GM19043 (cell line): Measurements from ENCODE around the gene ZNF497.
"Not testable (repeated sequence)": the region's sequence is repeated elsewhere in the genome, so short reads cannot be mapped to it uniquely, and the experiment has no call there.

Experiments
- ATAC-seq: cut with Tn5 transposase; IDR thresholded peaks from one replicate; pipeline ENCODE4 v1.9.1; 2021; ENCODE audit warnings: low read depth; ENCODE audit not compliant: unreplicated experiment

Gene ZNF497

GRCh38 chr19:58395220-58395978 is 32.8 kb upstream of the ZNF497 start, which contains the start of gene RNF225:
TSS of gene RNF225 (plus strand) at chr19:58395656. CDS start at chr19:58396090, 434 bp downstream.
- ATAC-seq: no peak

- ATAC-seq: no peak
Measured at GRCh38 chr19:58394821-58395219, 32.3 kb upstream of the ZNF497 start.

GRCh38 chr19:58393725-58394033 is 31.1 kb upstream of the ZNF497 start:
- ATAC-seq: no peak

DNA sequence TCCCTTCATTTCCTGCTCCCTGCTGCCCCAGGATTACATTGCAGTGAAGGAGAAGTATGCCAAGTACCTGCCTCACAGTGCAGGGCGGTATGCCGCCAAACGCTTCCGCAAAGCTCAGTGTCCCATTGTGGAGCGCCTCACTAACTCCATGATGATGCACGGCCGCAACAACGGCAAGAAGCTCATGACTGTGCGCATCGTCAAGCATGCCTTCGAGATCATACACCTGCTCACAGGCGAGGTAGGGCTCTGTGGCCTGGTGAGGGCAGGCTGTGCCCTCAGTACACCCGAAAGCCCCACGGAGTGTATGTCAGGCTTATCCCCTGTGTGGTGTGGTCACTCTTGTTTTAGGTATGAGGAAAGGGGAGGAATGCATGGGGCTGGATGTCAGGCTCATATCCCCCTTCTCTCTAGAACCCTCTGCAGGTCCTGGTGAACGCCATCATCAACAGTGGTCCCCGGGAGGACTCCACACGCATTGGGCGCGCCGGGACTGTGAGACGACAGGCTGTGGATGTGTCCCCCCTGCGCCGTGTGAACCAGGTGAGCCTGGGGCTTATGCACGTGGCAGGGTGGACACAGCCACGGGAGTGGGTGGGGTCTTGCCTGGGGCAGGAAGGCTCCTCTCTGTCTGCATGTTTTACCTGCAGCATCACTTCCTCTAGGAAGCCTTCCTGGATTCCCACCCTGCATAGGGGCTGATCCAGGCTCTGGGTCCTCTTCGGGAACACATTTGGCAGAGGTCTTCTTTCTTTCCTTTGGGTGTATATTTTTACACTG is 30.6 kb upstream of the ZNF497 start:
- ATAC-seq: no peak

DNA sequence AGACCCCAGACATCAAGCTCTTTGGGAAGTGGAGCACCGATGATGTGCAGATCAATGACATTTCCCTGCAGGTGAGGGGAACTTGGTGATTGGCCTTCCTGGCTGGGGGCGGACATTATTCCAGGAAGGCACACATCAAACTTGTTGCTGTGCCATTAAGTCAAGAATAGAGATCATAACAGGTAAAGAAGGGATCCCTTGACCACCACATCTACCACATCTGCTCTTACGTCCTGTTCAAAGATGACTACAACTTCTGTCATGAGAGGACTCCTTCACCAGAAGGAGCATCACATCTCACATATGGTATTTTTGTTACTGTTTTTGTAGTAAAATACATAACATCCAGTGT is 25.6 kb upstream of the ZNF497 start:
- ATAC-seq: no peak

GRCh38 chr19:58387338-58388174 is 25.0 kb upstream of the ZNF497 start:
- ATAC-seq: no peak

DNA sequence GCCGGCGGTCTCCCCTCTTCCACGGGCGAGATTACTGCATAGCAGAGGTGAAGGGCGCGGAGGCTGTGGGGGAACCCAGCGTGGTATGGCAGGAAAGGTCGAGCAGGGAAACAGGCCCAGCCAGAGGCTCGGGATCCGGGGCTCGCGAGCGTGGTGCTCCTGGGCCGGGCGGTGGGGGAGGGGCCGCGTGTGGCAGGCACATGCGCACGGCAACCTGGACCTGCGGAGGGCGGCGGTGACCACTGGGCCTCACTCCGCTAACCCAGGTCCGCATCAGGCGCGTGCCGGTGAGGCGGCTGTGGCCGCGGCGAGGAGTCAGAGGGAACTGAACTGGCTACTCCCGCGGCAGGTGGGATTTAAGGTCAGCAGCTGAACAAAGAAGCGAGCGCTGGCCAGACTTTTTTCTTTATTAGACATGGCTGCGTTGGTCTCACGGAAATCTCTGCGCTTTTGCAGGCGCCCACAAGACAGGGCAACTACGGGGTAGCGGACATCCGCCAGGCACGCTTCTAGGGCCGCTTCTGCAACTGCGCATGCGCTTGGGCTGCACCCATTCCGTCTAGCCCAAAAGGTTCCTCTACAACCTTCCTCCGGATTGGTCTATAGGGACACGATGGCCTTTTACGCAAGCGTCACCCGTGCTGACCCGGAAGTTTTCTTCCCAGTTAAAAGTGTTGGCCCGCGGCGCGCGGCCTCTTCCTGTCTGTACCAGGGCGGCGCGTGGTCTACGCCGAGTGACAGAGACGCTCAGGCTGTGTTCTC is 24.2 kb upstream of the ZNF497 start, which contains the start of gene RPS5:
TSS of gene RPS5 (plus strand) at position 694 of the 762 bp plus-strand sequence. CDS start 869 bp downstream, outside the sequence.
- ATAC-seq: peak; percentile 92

DNA sequence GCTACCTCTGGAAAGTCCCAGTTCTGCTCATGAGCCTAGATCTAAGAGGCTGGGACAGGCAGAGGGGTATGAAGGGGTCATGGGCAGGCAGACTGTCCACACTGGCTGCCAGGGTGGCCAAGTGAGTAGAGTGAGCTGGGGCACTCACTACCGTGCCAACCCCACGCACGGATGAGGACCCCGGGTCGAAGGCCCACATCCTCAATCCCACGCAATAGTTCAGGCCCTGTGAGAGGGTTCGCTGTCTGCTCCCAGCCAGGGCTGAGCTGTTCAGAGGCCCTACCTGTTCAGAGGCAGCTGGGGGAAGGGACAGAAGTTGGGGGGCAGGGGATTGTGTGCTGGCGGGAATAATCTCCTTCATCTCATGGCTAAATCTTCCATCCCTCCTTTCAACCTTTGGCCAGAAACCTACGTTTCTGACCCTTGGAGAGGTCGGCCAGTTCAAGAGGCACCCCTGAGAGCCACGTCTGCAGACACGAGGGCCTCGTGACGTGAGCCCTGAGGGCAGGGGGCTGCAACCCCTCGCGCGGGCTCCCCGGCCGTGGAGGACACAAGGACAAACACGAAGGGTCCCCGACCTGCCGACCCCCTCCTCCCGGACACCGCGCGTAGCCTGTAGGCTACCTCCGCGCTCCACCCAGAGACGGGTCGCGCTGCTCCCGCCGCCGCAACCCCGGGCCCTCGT is 23.5 kb upstream of the ZNF497 start:
- ATAC-seq: no peak

GRCh38 chr19:58385313-58385890 is 22.9 kb upstream of the ZNF497 start:
- ATAC-seq: no peak

DNA sequence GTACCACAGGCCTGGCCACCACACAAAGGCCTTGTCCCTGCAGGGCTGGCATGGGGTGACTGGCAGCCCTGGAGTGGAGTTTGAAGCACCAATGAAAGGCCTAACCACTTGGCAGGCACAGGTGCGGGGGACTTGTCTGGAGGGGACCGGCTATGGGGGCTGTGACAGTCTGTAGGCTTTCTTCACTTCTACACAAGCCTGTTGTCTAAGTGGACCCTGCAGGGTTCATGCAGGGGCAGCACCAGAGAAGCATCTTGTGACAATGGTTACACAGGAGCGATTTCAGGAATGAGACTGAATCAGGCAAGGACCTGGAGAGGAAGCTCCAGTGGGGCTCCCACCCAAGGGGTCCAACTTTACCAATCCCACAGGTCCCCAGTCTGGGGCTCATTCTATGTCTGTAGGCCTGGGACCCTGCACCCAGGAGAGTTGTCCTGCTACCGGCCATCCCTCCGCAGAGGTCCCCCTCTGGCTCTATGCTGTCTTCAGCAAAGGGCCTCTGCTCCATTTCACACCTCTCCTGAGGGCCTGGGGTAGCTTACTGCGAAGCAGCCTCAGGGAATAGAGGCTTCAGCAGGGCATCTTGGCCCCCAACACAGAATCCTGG is 20.5 kb upstream of the ZNF497 start:
- ATAC-seq: no peak

DNA sequence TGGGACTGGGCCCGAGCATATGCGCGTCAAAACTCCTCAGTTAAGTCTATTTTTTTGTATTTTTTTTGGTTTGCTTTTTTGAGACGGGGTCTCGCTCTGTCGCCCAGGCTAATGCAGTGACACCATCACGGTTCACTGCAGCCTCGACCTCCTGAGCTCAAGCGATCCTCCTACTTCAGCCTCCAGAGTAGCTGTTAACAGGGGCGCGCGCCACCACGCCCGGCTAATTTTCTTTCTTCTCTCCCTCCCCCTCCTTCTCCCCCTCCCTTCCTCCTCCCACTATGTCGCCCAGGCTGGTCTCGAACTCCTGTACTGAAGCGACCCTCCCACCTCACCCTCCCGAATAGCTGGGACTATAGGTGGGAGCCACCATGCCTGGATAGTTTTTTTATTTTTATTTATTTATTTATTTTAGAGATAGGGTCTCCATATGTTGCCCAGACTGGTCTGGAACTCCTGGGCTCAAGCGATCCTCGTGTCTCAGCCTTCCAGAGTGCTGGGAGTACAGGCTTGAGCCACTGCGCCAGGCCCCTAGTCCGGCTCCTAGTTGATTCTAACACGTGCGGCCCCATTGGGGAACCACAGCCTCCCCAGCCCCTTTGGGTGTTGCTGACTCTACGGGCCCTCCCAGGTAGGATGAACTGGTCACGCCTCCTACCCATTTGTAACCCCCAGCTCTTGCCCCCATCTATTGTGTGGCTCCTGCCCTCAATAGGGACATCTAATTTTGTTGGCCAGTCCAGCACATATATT is 19.1 kb upstream of the ZNF497 start:
- ATAC-seq: no peak

GRCh38 chr19:58380662-58381459 is 18.3 kb upstream of the ZNF497 start, which contains the start of gene ZNF837:
TSS of gene ZNF837 (minus strand) at chr19:58381030. CDS start at chr19:58369332, 11,698 bp downstream.
- peak; percentile 83 for ATAC-seq

DNA sequence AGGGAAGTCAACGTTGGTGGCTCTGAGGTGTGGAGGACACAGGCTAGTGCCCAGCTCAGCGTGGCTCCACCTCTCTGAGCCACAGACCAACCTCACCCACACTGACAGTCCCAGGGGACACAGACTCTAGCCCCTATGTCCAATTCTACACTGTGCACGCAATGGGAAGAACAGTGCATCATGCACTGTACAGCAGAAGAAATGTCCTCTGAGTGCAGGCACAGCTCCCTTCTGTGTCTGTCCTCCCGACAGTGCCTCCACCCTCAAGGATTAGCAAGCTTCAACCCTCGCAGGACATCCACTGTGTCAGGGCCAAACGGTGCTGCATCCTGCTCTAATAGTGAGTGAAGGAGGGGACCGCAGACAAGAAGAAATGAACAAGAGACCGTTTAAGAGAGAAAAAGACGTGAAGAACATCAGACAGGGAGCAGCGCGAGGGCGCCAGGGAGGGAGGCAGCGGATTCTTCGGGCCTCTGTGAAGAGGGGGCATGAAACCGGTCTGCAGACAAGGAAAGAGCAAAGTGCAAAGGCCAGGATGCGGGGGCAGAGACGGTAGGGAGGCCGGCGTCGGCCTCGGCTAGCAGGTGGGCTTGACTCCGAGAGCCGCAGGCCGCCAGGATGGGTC is 17.6 kb upstream of the ZNF497 start:
- ATAC-seq: no peak

DNA sequence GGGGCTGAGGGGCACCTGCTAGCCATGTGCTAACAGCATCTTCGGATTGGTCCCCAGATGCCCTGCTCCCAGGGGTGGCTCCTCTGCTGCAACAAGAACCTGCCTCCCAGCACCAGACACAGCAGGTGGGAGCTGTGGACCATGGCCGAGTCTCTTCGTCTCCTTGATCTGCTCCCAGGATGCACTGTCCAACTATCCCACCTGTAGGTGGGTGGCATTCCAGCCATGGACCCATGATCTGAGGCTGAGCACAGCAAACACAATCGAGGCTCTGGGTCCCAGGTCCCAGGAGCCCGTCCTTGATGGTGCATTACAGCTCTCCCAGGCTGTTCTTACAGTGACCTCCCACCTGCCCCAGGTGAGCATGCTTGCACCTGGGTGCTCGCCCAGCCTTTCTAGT is 16.7 kb upstream of the ZNF497 start:
- no peak for ATAC-seq

GRCh38 chr19:58376724-58377123 is 14.2 kb upstream of the ZNF497 start:
- ATAC-seq: not testable (repeated sequence)

DNA sequence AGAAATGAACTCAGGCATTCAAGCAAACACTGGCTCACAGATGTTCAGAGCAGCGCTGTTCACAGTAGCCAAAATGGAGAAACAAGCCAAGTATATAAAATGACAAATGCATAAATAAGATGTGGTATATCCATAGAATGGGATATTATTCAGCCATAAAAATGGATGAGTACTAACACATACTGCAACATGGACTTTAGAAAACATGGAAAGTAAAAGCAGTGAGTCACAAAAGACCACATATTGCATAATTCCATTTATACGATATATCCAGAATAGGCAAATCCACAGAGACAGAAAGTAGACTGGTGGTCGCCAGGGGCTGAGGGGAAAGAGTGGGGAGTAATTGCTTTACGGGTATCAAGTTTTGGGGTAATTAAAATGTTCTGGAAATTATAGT is 11.6 kb upstream of the ZNF497 start:
- no peak for ATAC-seq
